WERI-Rb-1 (cell line): ENCODE measurements around the gene NADSYN1.

Experiments used
- DNase-seq: peaks from one replicate; pipeline ENCODE4 v3.0.0-alpha.2; 2020
- H3K27ac ChIP-seq: fragments of 250-450 bp; sonication (Bioruptor Pico); 2 replicates; pipeline ENCODE4 v1.5.1; 2020; ENCODE audit warnings: mild to moderate bottlenecking, moderate library complexity
- H3K27me3 ChIP-seq: fragments of 250-450 bp; sonication (Bioruptor Pico); 2 replicates; pipeline ENCODE4 v1.5.1; 2021; ENCODE audit warnings: mild to moderate bottlenecking, low read depth, moderate library complexity; ENCODE audit not compliant: insufficient read depth, severe bottlenecking
- H3K36me3 ChIP-seq: fragments of 250-450 bp; sonication (Bioruptor Pico); 2 replicates; pipeline ENCODE4 v1.5.1; 2020; ENCODE audit warnings: mild to moderate bottlenecking, moderate library complexity
- H3K4me3 ChIP-seq: 2 replicates; pipeline ENCODE4 v1.5.1; 2011; ENCODE audit warnings: low read depth, mild to moderate bottlenecking, control low read depth, low read length
- H3K9me3 ChIP-seq: fragments of 250-450 bp; sonication (Bioruptor Pico); 2 replicates; pipeline ENCODE4 v1.5.1; 2021; ENCODE audit warnings: mild to moderate bottlenecking, moderate library complexity; ENCODE audit not compliant: severe bottlenecking
- TF ChIP-seq, protein P1 (sequence below): IDR thresholded peaks from 2 replicates; pipeline ENCODE4 v1.5.1; 2011; ENCODE audit warnings: low read depth, mild to moderate bottlenecking, control low read depth, inconsistent platforms, low read length

Gene NADSYN1

DNA sequence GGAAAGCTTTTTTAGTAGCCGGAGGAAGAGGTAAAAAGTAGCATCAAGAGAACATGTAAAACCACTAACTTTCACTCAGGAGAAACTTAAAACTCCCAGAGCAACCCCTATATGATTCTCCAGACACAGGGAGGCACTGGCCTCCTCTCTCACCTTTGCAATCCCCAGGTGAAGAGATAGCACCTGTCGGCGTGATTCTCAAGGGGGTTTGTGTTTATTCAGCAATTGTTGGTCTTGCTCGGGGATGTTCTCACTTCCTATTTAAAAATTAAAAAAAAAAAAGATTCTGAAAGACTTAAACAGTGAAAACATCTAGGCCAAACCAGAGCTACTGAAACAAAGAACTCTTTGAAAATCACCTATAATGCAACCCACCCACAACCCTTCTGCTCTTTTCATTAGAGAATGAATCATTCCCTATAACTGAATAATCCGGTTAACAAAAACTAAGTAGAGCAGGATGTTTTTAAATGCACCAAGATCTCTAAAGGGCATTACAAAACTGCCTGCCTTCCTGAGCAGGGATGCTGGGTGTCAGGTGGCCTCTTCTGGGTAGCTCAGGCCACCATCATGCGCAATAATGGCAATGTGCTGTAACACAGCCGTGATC is 29.7 kb upstream of the NADSYN1 start:
- no peak overlapping the region for H3K4me3 ChIP-seq
- no peaks in the 10 kb centered on the region for H3K36me3 ChIP-seq
- DNase-seq = no peak
- H3K27ac ChIP-seq = no peak overlapping the region
- H3K9me3 ChIP-seq = peaks cover under 1% of the 10 kb centered on the region
- H3K27me3 ChIP-seq = no peaks in the 10 kb centered on the region
- TF ChIP-seq, protein P1, sequence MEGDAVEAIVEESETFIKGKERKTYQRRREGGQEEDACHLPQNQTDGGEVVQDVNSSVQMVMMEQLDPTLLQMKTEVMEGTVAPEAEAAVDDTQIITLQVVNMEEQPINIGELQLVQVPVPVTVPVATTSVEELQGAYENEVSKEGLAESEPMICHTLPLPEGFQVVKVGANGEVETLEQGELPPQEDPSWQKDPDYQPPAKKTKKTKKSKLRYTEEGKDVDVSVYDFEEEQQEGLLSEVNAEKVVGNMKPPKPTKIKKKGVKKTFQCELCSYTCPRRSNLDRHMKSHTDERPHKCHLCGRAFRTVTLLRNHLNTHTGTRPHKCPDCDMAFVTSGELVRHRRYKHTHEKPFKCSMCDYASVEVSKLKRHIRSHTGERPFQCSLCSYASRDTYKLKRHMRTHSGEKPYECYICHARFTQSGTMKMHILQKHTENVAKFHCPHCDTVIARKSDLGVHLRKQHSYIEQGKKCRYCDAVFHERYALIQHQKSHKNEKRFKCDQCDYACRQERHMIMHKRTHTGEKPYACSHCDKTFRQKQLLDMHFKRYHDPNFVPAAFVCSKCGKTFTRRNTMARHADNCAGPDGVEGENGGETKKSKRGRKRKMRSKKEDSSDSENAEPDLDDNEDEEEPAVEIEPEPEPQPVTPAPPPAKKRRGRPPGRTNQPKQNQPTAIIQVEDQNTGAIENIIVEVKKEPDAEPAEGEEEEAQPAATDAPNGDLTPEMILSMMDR = no peak

DNA sequence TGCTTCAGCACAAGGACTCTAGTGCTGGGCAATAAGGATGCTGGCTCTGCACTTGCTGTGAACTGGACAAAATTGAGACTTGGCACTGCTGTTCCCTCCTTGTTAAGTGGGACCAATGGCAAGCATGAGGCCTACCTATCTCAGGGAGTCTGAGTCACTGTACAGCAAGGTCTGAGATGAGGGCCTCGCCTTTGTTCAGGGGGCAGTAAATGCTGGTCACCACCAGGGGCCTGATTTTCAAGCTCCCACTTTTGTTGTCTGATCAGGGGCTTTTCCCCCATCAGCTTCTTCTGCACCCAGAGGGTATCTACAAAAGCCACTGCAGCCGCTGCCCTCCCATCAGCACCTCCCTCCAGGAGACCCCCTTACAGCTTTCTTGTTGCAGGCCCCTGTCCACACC is 27.6 kb upstream of the NADSYN1 start:
- no peak overlapping the region for H3K27ac ChIP-seq
- no peaks in the 10 kb centered on the region for H3K36me3 ChIP-seq
- DNase-seq = no peak

DNA sequence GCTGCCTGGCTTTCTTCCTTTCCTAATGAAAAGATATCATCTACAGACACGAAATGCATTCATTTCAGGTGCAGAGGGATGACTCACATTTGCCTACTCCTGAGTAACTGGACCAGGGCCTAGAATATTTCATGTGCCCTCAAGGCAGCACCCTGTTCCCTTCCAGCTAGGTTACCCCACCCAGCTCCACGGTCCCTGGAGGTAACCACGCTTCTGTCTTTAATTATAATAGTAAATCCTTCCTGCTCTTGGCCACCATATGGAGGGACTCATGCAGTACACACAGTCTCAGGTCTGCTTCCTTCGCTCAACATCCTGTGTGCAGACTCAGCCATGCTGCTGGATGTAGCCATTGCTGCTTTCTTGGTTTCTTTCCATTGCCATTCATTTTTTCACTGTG is 27.1 kb upstream of the NADSYN1 start:
- no peaks in the 10 kb centered on the region for H3K36me3 ChIP-seq
- H3K27ac ChIP-seq = no peak overlapping the region
- DNase-seq = no peak
- no peak overlapping the region for H3K4me3 ChIP-seq
- peaks cover 2% of the 10 kb centered on the region for H3K9me3 ChIP-seq
- TF ChIP-seq, protein P1 = no peak
- no peaks in the 10 kb centered on the region for H3K27me3 ChIP-seq

More for the DNA sequence above, 27.6 kb upstream of the NADSYN1 start:
- Histone ChIP-seq H3K27me3 (no peaks in the 10 kb centered on the region), H3K4me3 (no peak overlapping the region), H3K9me3 (peaks cover 2% of the 10 kb centered on the region)
- TF ChIP-seq, protein P1 = 0 out of 2 replicates have a peak, but pooled peaks have one; percentile 19

DNA sequence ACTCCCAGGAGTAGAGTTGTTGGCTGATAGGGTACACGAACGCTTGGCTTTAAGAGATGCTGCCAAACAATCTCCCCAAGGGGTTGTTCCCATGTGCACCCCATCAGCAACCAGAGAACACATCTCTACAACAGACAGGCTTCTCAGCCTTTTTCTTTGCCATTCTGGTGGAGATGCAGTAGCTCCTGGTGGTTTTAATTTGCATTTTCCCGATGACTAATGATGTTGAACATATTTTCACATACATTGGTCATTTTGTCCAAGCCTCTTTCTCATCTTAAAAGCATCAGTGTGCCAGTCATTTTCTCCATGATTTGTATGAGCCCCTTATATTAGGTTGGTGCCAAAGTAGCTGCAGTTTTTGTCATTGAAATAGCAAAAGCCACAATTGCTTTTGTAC is 26.6 kb upstream of the NADSYN1 start:
- DNase-seq = no peak
- peaks cover 2% of the 10 kb centered on the region for H3K9me3 ChIP-seq
- no peaks in the 10 kb centered on the region for H3K27me3 ChIP-seq
- no peaks in the 10 kb centered on the region for H3K36me3 ChIP-seq
- H3K4me3 ChIP-seq = no peak overlapping the region
- TF ChIP-seq, protein P1 = no peak
- H3K27ac ChIP-seq = no peak overlapping the region

DNA sequence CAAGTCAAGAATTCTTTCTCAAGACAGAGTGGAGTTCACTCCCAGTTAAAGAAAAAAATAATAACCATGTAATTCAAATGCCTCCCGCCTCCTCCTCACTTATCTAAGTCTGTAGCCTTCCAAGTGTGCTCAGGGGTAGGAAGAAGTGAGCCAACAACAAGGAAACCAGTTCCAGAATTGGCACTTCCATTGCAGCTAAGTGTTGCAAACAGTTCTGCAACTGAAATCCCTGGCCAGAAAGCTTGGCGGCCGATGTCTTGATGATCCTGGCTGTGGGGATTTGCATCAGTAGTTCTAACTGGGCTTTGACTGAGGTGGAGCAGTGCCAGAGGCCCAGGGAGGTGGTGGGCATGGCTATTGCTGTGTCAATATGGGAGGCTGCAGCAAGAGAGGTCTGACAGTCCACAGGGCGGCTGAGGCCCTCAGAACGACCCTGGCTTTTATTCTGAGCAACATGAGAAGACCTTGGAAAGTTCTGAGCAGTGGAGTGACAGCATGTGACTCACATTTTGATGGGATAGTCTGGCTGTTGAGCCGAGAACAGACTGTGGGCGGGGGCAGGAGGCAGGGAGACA is 24.1 kb upstream of the NADSYN1 start:
- no peak for DNase-seq
- Histone ChIP-seq H3K27me3 (no peaks in the 10 kb centered on the region), H3K4me3 (no peak overlapping the region), H3K36me3 (no peaks in the 10 kb centered on the region; the same call in 1 of the 2 replicates), H3K9me3 (peaks cover 2% of the 10 kb centered on the region), H3K27ac (no peak overlapping the region)
- TF ChIP-seq, protein P1 = no peak

DNA sequence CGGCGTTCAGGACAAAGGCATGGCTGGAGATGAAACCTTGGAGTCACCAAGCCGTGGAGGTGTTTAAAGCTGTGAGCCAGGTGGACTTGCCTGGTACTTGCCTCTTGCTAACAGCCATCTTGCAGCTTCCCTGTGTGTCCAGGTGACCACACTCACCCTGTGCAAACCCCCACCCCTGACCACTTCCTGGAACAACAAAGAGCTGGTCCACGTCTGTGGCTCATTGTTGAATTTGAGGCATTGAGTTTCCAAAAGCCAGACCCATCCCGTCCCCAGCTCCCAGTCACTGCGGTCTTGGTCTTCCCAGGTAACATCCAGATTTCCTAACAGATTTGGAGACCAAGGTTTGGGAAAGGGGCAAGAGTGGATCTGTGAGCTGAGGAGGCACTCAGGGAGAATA is 23.3 kb upstream of the NADSYN1 start:
- DNase-seq = no peak
- no peak overlapping the region for H3K27ac ChIP-seq

More for the DNA sequence above, 23.3 kb upstream of the NADSYN1 start:
- no peaks in the 10 kb centered on the region for H3K27me3 ChIP-seq
- TF ChIP-seq, protein P1 = no peak
- no peak overlapping the region for H3K4me3 ChIP-seq
- H3K36me3 ChIP-seq = peaks cover under 1% of the 10 kb centered on the region
- peaks cover 2% of the 10 kb centered on the region for H3K9me3 ChIP-seq
